Thyroid gland (tissue), 4 donors: ENCODE measurements around the gene SMARCC2.

Experiments
- CTCF ChIP-seq, 6 experiments: fragments of 200-600 bp in 3 of 6; fragments of 450-650 bp in 3 of 6; sonication (generic) in 3 of 6; IDR thresholded peaks; one replicate each; pipeline ENCODE4 v1.5.1; 2016 to 2019; ENCODE audit warnings: antibody characterized with exemption in 6 of 6, mild to moderate bottlenecking in 2 of 6, inconsistent platforms in 1 of 6, moderate library complexity in 1 of 6
- POLR2A ChIP-seq, 2 donors: fragments of 450-650 bp; IDR thresholded peaks; one replicate each; pipeline ENCODE4 v1.6.1; 2017; ENCODE audit warnings: antibody characterized with exemption in 2 of 2, mild to moderate bottlenecking in 2 of 2, moderate library complexity in 1 of 2

- no peak for TF ChIP-seq CTCF (IDR thresholded peaks at IDR 0.05)
- peak in 1 of 2 donors; percentile 52 for TF ChIP-seq POLR2A (IDR thresholded peaks at IDR 0.05)
Measured at GRCh38 chr12:56129206-56129941, 59.9 kb downstream of the SMARCC2 start.
